ENCODE measurements around the gene TPMT.

DNA sequence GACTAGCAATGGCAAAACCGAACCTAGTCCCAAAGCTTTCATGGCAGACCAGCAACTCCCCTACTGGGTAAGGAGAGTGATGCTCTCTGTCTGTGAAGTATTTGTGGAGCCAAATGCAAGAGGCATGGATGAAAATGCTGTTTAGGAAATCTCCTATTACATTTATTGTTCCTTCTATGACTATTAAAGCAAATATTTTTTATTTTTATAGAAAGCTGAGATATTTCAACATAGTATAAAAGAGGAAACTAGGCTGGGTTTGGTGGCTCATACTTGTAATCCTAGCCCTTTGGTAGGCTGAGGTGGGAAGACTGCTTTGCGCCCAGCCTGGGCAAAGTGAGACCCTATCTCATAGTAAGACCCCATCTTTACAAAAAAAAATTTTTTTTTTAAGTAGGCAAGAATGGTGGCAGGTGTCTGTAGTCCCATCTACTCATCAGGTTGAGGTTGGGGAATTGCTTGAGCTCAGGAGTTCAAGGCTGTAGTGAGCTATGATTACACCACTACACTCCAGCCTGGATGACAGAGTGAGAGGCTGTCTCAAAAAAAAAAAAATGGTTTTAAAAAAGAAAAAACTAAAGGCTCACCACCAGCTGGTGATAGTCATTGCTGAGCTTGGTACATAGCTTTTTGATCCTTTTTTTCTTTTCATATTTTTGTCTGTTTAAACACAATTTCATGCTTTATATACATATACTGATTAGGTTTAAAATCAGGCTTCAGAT is 11.6 kb upstream of the TPMT start:
- TF ChIP-seq, protein P1, sequence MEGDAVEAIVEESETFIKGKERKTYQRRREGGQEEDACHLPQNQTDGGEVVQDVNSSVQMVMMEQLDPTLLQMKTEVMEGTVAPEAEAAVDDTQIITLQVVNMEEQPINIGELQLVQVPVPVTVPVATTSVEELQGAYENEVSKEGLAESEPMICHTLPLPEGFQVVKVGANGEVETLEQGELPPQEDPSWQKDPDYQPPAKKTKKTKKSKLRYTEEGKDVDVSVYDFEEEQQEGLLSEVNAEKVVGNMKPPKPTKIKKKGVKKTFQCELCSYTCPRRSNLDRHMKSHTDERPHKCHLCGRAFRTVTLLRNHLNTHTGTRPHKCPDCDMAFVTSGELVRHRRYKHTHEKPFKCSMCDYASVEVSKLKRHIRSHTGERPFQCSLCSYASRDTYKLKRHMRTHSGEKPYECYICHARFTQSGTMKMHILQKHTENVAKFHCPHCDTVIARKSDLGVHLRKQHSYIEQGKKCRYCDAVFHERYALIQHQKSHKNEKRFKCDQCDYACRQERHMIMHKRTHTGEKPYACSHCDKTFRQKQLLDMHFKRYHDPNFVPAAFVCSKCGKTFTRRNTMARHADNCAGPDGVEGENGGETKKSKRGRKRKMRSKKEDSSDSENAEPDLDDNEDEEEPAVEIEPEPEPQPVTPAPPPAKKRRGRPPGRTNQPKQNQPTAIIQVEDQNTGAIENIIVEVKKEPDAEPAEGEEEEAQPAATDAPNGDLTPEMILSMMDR (conservative IDR thresholded peaks at IDR 0.05; ENCODE audit: low read depth, low read length) = no peak
- TF ChIP-seq EZH2 (IDR thresholded peaks at IDR 0.05; ENCODE audit: borderline replicate concordance, low read depth, low read length, poor library complexity, severe bottlenecking) = no peak
